MCF 10A (cell line): ENCODE data around the gene SNU13. TPM values are rescaled to one million over a fixed set of nuclear protein-coding genes. Genes with fewer than 3 reads are reported as not detected.
"Not testable (repeated sequence)": the region's sequence is repeated elsewhere in the genome, so short reads cannot be mapped to it uniquely, and the experiment has no call there.

Experiments
- Bru-seq: library from RNA; stranded (reverse); fragments of 400-500 nt; gene quantifications from one replicate; lab custom pipeline; 2021; lab: Mats Ljungman, UMichigan
- BruChase-seq, 2 experiments: library from RNA; stranded (reverse); fragments of 400-500 nt; gene quantifications; one replicate each; lab custom pipeline; 2021; lab: Mats Ljungman, UMichigan
- BruUV-seq: library from RNA; stranded (reverse); fragments of 400-500 nt; replicated peaks from 2 replicates; lab custom pipeline; 2021; lab: Mats Ljungman, UMichigan
- CTCF ChIA-PET: fragments of 300-600 bp; sonication (Branson Sonifier 250); formaldehyde crosslinking; extraction: SDS; loops from one replicate; lab custom pipeline; 2021; ENCODE audit warnings: antibody characterized with exemption, inconsistent platforms; lab: Yijun Ruan, JAX
- POLR2A ChIA-PET: fragments of 300-600, 350-650 bp; sonication (Branson Sonifier 250); formaldehyde crosslinking; extraction: SDS; loops from one replicate; lab custom pipeline; 2020; ENCODE audit warnings: antibody characterized with exemption, inconsistent platforms; lab: Yijun Ruan, JAX
- DNase-seq: peaks from one replicate; pipeline ENCODE4 v3.0.0-alpha.2; 2018; ENCODE audit not compliant: unreplicated experiment
- H3K27ac Mint-ChIP-seq: one replicate; pipeline ENCODE4 v1.8.0; 2022; ENCODE audit warnings: mild to moderate bottlenecking, low read depth, mixed read lengths; ENCODE audit not compliant: unreplicated experiment
- H3K27me3 Mint-ChIP-seq: one replicate; pipeline ENCODE4 v1.8.0; 2022; ENCODE audit warnings: mixed read lengths; ENCODE audit not compliant: insufficient read depth, unreplicated experiment
- H3K36me3 Mint-ChIP-seq: one replicate; pipeline ENCODE4 v1.8.0; 2022; ENCODE audit warnings: mild to moderate bottlenecking, moderate library complexity, mixed read lengths; ENCODE audit not compliant: insufficient read depth, unreplicated experiment
- H3K4me1 Mint-ChIP-seq: one replicate; pipeline ENCODE4 v1.8.0; 2022; ENCODE audit warnings: mixed read lengths; ENCODE audit not compliant: insufficient read depth, unreplicated experiment
- H3K4me3 Mint-ChIP-seq: one replicate; pipeline ENCODE4 v1.8.0; 2022; ENCODE audit warnings: mild to moderate bottlenecking, moderate library complexity, mixed read lengths; ENCODE audit not compliant: unreplicated experiment
- H3K9me3 Mint-ChIP-seq: one replicate; pipeline ENCODE4 v1.8.0; 2022; ENCODE audit warnings: mixed read lengths; ENCODE audit not compliant: unreplicated experiment
- CTCF ChIP-seq: fragments of 200-600 bp; IDR thresholded peaks from one replicate; pipeline ENCODE4 v1.8.0; 2022; ENCODE audit warnings: antibody characterized with exemption, mild to moderate bottlenecking; ENCODE audit not compliant: unreplicated experiment
- intact Hi-C: fragments of 100-400 bp; cut with micrococcal nuclease; formaldehyde crosslinking; loops from 2 replicates; pipeline ENCODE4 v1.14.1; 2022
- long read RNA-seq: library from polyadenylated mRNA; stranded (forward); transcript quantifications from one replicate; pipeline ENCODE4 v2.0.0, GENCODE V29; 2022
- total RNA-seq: library from RNA; stranded (reverse); gene quantifications from 2 replicates; pipeline ENCODE4 v1.2.3, GENCODE V29; 2022

SNU13 gene
- total RNA-seq, result 280 and 286 TPM in 2 replicates
- percentile 87 among the genes with signal in this experiment for Bru-seq, nascent RNA
- percentile 92 among the genes with signal in this experiment for BruChase-seq, experiment 1, labeled RNA remaining after a 6-hour chase
- percentile 83 among the genes with signal in this experiment for BruChase-seq, experiment 2, labeled RNA remaining after a 2-hour chase
- long read RNA-seq, transcript SNU13-202 (3 exons, 1,503 nt), result major isoform, 307 of 495 reads
- long read RNA-seq, transcript SNU13-211 (4 exons, 1,036 nt), result minor isoform, 6 of 495 reads
- long read RNA-seq, transcript SNU13-201 (3 exons, 877 nt), result minor isoform, 104 of 495 reads
- long read RNA-seq, partial matches to known transcripts, result 12 of 495 reads
- long read RNA-seq, other reads (novel, unspliced or antisense), result 65 of 495 reads

GRCh38 chr22:41688365-41689211 lies at the start of gene SNU13:
SNU13 (minus strand) TSS chr22:41688867; CDS start chr22:41688796, 71 bp downstream.
- intact Hi-C loops, result no loop called here

GRCh38 chr22:41733241-41733640 lies 44.6 kb upstream of the SNU13 start:
- intact Hi-C loops, BruUV-seq, H3K36me3 Mint-ChIP-seq, H3K27ac Mint-ChIP-seq, H3K27me3 Mint-ChIP-seq, H3K4me3 Mint-ChIP-seq, H3K4me1 Mint-ChIP-seq, DNase-seq, H3K9me3 Mint-ChIP-seq: not testable (repeated sequence)
- CTCF ChIA-PET, result interaction anchor here (0.7 to 1.7 kb wide), 3 partner anchors 13 to 36 kb away, joined by 3 to 7 read pairs (median 3); no protein-coding TSS in a partner anchor
- POLR2A ChIA-PET, result interaction anchor here (1.5 kb wide), 1 partner anchor 13 kb away, joined by 3 read pairs; no protein-coding TSS in a partner anchor

More at GRCh38 chr22:41688365-41689211, at the start of gene SNU13:
- no peak for TF ChIP-seq CTCF
- BruUV-seq, result no TSS peak
- H3K36me3 Mint-ChIP-seq, result peaks cover 25% of the 10 kb centered on the region
- no peaks in the 10 kb centered on the region for H3K9me3 Mint-ChIP-seq
- ChIA-PET CTCF (interaction anchor here (0.6 to 3.7 kb wide), 4 partner anchors 9 to 629 kb away, joined by 3 to 22 read pairs (median 3); no protein-coding TSS in a partner anchor), POLR2A (interaction anchor here (0.6 to 3.5 kb wide), 33 partner anchors 8 to 836 kb away, joined by 3 to 35 read pairs (median 4); partner anchors contain the start of genes ACO2, CCDC134, CENPM and DESI1)
- H3K27me3 Mint-ChIP-seq, result no peaks in the 10 kb centered on the region
- H3K4me3 Mint-ChIP-seq, result peak within 1 kb of the TSS; percentile 96
- peaks cover 12% of the 10 kb centered on the region for H3K4me1 Mint-ChIP-seq
- peak; percentile 92 for DNase-seq
- peak within 1 kb of the TSS; percentile 97 for H3K27ac Mint-ChIP-seq

- intact Hi-C loops, result no loop called here
- ChIA-PET POLR2A (interaction anchor here (1.5 kb wide), 1 partner anchor 14 kb away, joined by 3 read pairs; no protein-coding TSS in a partner anchor), CTCF (interaction anchor here (0.6 to 1.7 kb wide), 3 partner anchors 13 to 35 kb away, joined by 4 to 7 read pairs (median 5); no protein-coding TSS in a partner anchor)
- Mint-ChIP-seq H3K36me3 (peaks cover 3% of the 10 kb centered on the region), H3K9me3 (no peaks in the 10 kb centered on the region), H3K4me1 (no peaks in the 10 kb centered on the region), H3K27ac (no peak overlapping the region), H3K27me3 (peaks cover 4% of the 10 kb centered on the region), H3K4me3 (no peak overlapping the region)
- DNase-seq, result no peak
- TF ChIP-seq CTCF, result no peak
- BruUV-seq, result no TSS peak
Measured at GRCh38 chr22:41732096-41732772, 43.6 kb upstream of the SNU13 start.

GRCh38 chr22:41731609-41732008 lies 42.9 kb upstream of the SNU13 start:
- Mint-ChIP-seq H3K27me3 (peaks cover 7% of the 10 kb centered on the region), H3K4me3 (no peak overlapping the region), H3K27ac (no peak overlapping the region), H3K9me3 (no peaks in the 10 kb centered on the region), H3K36me3 (peaks cover 7% of the 10 kb centered on the region), H3K4me1 (no peaks in the 10 kb centered on the region)
- POLR2A ChIA-PET, result interaction anchor here (1.5 kb wide), 1 partner anchor 15 kb away, joined by 3 read pairs; no protein-coding TSS in a partner anchor
- no peak for DNase-seq
- CTCF ChIA-PET, result interaction anchor here (1.2 to 1.7 kb wide), 2 partner anchors 15 to 34 kb away, joined by 5 to 7 read pairs; no protein-coding TSS in a partner anchor
- intact Hi-C loops, result no loop called here
- no peak for TF ChIP-seq CTCF
- no TSS peak for BruUV-seq
